Neural cell (in vitro differentiated cells): ENCODE results near the gene UBN1. TPM values are rescaled to one million over a fixed set of nuclear protein-coding genes. Genes with fewer than 3 reads are reported as not detected.

Source experiments
- H2AFZ ChIP-seq: fragments of 200-600, 300-800 bp; sonication (generic), shearing (Covaris generic); 2 replicates; pipeline ENCODE4 v1.6.0; 2014; ENCODE audit warnings: low read depth, mild to moderate bottlenecking, antibody characterized with exemption, low read length, moderate library complexity
- H3F3A ChIP-seq: fragments of 200-600 bp; shearing (Covaris generic); 2 replicates; pipeline ENCODE4 v1.6.1; 2016; ENCODE audit warnings: mild to moderate bottlenecking, moderate library complexity, mixed read lengths, antibody characterized with exemption, low read length; ENCODE audit not compliant: insufficient read depth, poor library complexity, severe bottlenecking
- H3K27ac ChIP-seq: fragments of 200-600, 300-800 bp; sonication (generic), shearing (Covaris generic); 2 replicates; pipeline ENCODE4 v1.5.1; 2014; ENCODE audit warnings: mild to moderate bottlenecking, low read length, moderate library complexity
- H3K27me3 ChIP-seq: fragments of 300-800, 200-600 bp; sonication (generic), shearing (Covaris generic); 2 replicates; pipeline ENCODE4 v1.6.0; 2014; ENCODE audit warnings: mild to moderate bottlenecking, low read depth, low read length, moderate library complexity; ENCODE audit not compliant: insufficient read depth
- H3K36me3 ChIP-seq: fragments of 300-800, 200-600 bp; sonication (generic), shearing (Covaris generic); 2 replicates; pipeline ENCODE4 v1.5.1; 2014; ENCODE audit warnings: mild to moderate bottlenecking, antibody characterized with exemption, low read length, moderate library complexity; ENCODE audit not compliant: insufficient read depth
- H3K4me2 ChIP-seq: fragments of 300-800, 200-600 bp; sonication (generic), shearing (Covaris generic); 2 replicates; pipeline ENCODE4 v1.6.0; 2014; ENCODE audit warnings: mild to moderate bottlenecking, low read length
- H3K4me3 ChIP-seq: fragments of 300-800, 200-600 bp; sonication (generic), shearing (Covaris generic); 2 replicates; pipeline ENCODE4 v1.5.1; 2014; ENCODE audit warnings: mild to moderate bottlenecking, low read length, moderate library complexity
- H3K79me2 ChIP-seq: fragments of 200-600 bp; shearing (Covaris generic); replicated peaks from 2 replicates; pipeline ENCODE4 v1.6.0; 2014; ENCODE audit warnings: mild to moderate bottlenecking, low read length, moderate library complexity; ENCODE audit not compliant: insufficient read depth
- H3K9ac ChIP-seq: fragments of 300-800, 200-600 bp; sonication (generic), shearing (Covaris generic); 2 replicates; pipeline ENCODE4 v1.6.1; 2016; ENCODE audit warnings: mild to moderate bottlenecking, low read length, mixed read lengths
- H3K9me2 ChIP-seq: fragments of 200-600 bp; shearing (Covaris generic); 2 replicates; pipeline ENCODE4 v1.6.1; 2016; ENCODE audit warnings: mild to moderate bottlenecking, low read length, mixed read lengths; ENCODE audit not compliant: insufficient read depth
- H3K9me3 ChIP-seq: fragments of 200-600, 300-800 bp; sonication (generic), shearing (Covaris generic); 2 replicates; pipeline ENCODE4 v1.6.1; 2016; ENCODE audit warnings: mild to moderate bottlenecking, mixed run types, low read length, moderate library complexity, mixed read lengths
- H4K20me1 ChIP-seq: fragments of 200-600 bp; shearing (Covaris generic); 2 replicates; pipeline ENCODE4 v1.6.1; 2016; ENCODE audit warnings: mild to moderate bottlenecking, mixed run types; ENCODE audit not compliant: insufficient read depth
- CTCF ChIP-seq: fragments of 450-650 bp; IDR thresholded peaks from 2 replicates; pipeline ENCODE4 v1.5.1; 2014; ENCODE audit warnings: antibody characterized with exemption, mild to moderate bottlenecking, moderate library complexity; ENCODE audit not compliant: poor library complexity, severe bottlenecking
- EP300 ChIP-seq: fragments of 450-650 bp; conservative IDR thresholded peaks from 2 replicates; pipeline ENCODE4 v1.6.1; 2014; ENCODE audit warnings: antibody characterized with exemption, mild to moderate bottlenecking, moderate library complexity; ENCODE audit not compliant: poor library complexity, severe bottlenecking
- EZH2 ChIP-seq: fragments of 200-600, 300-800 bp; shearing (Covaris generic), sonication (generic); IDR thresholded peaks from 2 replicates; pipeline ENCODE4 v1.6.1; 2014; ENCODE audit warnings: antibody characterized with exemption, low read length, borderline replicate concordance, mild to moderate bottlenecking; ENCODE audit not compliant: insufficient read depth, poor library complexity, severe bottlenecking
- MXI1 ChIP-seq: fragments of 450-650 bp; conservative IDR thresholded peaks from 2 replicates; pipeline ENCODE4 v1.6.1; 2014; ENCODE audit warnings: antibody characterized with exemption, mild to moderate bottlenecking; ENCODE audit not compliant: poor library complexity, severe bottlenecking
- POLR2AphosphoS5 ChIP-seq: IDR thresholded peaks from 2 replicates; pipeline ENCODE4 v1.6.1; 2012
- RAD21 ChIP-seq: fragments of 450-650 bp; conservative IDR thresholded peaks from 2 replicates; pipeline ENCODE4 v1.6.1; 2014; ENCODE audit warnings: antibody characterized with exemption, mild to moderate bottlenecking, moderate library complexity
- REST ChIP-seq: IDR thresholded peaks from 2 replicates; pipeline ENCODE4 v1.6.1; 2012; ENCODE audit warnings: borderline replicate concordance
- SMC3 ChIP-seq: fragments of 450-650 bp; conservative IDR thresholded peaks from 2 replicates; pipeline ENCODE4 v1.6.1; 2014; ENCODE audit warnings: antibody characterized with exemption, mild to moderate bottlenecking, moderate library complexity; ENCODE audit not compliant: poor library complexity
- TAF1 ChIP-seq: IDR thresholded peaks from 2 replicates; pipeline ENCODE4 v1.6.1; 2012; ENCODE audit warnings: low read depth
- polyA plus RNA-seq: library from polyadenylated mRNA; depleted of rRNA; stranded (reverse); fragments of >200 nt; gene quantifications from 2 replicates; pipeline ENCODE4 v1.2.3, GENCODE V29; 2014

UBN1 gene
- polyA plus RNA-seq, 1 donor from 2014 or later, result 17.1 TPM

DNA sequence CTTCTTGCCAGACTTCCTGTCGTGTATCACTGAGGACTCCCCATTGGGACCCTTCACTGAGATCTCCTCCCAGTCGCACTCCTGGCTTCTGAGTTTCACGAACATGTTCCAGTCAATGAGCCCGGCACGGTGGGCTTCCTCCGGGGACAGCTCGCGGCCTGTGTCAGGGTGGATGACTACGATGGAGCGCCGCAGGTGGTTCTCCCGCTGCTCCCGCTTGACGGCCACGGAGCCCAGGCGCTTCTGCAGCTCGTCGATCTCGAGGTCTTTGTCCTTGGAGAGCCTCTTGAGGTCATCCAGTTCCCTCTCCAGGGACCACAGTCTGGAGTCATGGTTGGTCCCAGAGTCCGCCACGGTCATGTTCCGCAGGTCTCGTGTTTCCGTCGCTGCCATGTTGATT, 36.2 kb downstream of the UBN1 start:
- Histone ChIP-seq H3K27ac (no peak overlapping the region), H3K9ac (no peak overlapping the region), H3K36me3 (peaks cover 3% of the 10 kb centered on the region), H3K9me2 (no peaks in the 10 kb centered on the region), H4K20me1 (no peaks in the 10 kb centered on the region), H2AFZ (no peak overlapping the region), H3K79me2 (no peaks in the 10 kb centered on the region), H3K4me2 (no peak overlapping the region), H3K4me3 (no peak overlapping the region), H3K9me3 (no peaks in the 10 kb centered on the region), H3K27me3 (no peaks in the 10 kb centered on the region), H3F3A (no peaks in the 10 kb centered on the region)
- TF ChIP-seq TAF1 (no peak), POLR2AphosphoS5 (no peak)

- H3K4me3 ChIP-seq, result no peak overlapping the region
- H3K9me3 ChIP-seq, result no peaks in the 10 kb centered on the region
- TF ChIP-seq TAF1 (no peak), POLR2AphosphoS5 (no peak), EP300 (no peak), EZH2 (no peak), SMC3 (no peak), CTCF (no peak), MXI1 (no peak), RAD21 (no peak)
- no peak overlapping the region for H3K9ac ChIP-seq
- H3K27ac ChIP-seq, result no peak overlapping the region
- no peaks in the 10 kb centered on the region for H3F3A ChIP-seq
- peaks cover 3% of the 10 kb centered on the region for H3K36me3 ChIP-seq
- H4K20me1 ChIP-seq, result no peaks in the 10 kb centered on the region
- no peaks in the 10 kb centered on the region for H3K79me2 ChIP-seq
- no peaks in the 10 kb centered on the region for H3K9me2 ChIP-seq
- H3K27me3 ChIP-seq, result no peaks in the 10 kb centered on the region
- no peak overlapping the region for H3K4me2 ChIP-seq
- H2AFZ ChIP-seq, result no peak overlapping the region
Observed at GRCh38 chr16:4884209-4884608, 36.9 kb downstream of the UBN1 start.

- Histone ChIP-seq H3K27me3 (no peaks in the 10 kb centered on the region), H3K9me2 (no peaks in the 10 kb centered on the region), H3K4me3 (no peak overlapping the region), H4K20me1 (no peaks in the 10 kb centered on the region), H3K36me3 (no peaks in the 10 kb centered on the region), H3K79me2 (no peaks in the 10 kb centered on the region), H3F3A (no peaks in the 10 kb centered on the region), H3K9me3 (no peaks in the 10 kb centered on the region), H2AFZ (no peak overlapping the region), H3K9ac (no peak overlapping the region), H3K27ac (no peak overlapping the region), H3K4me2 (no peak overlapping the region)
- no peak for TF ChIP-seq EZH2
- TF ChIP-seq RAD21, result no peak
- no peak for TF ChIP-seq REST
- no peak for TF ChIP-seq POLR2AphosphoS5
- TF ChIP-seq TAF1, result no peak
- TF ChIP-seq CTCF, result no peak
- TF ChIP-seq MXI1, result no peak
- no peak for TF ChIP-seq EP300
- no peak for TF ChIP-seq SMC3
Observed at GRCh38 chr16:4884972-4885874, 37.9 kb downstream of the UBN1 start.
